KMS-11 (cell line): ENCODE measurements around the gene GLT8D1.

ENCODE experiments used
- H2AFZ ChIP-seq: fragments of 200-600 bp; sonication (generic); 2 replicates; pipeline ENCODE4 v1.6.1; 2016; ENCODE audit warnings: antibody characterized with exemption, mixed run types, low read depth
- H3K27ac ChIP-seq: fragments of 200-600 bp; sonication (generic); 2 replicates; pipeline ENCODE4 v1.6.1; 2016; ENCODE audit warnings: mild to moderate bottlenecking, mixed run types
- H3K27me3 ChIP-seq: fragments of 200-600 bp; sonication (generic); 2 replicates; pipeline ENCODE4 v1.6.1; 2017; ENCODE audit warnings: mild to moderate bottlenecking, low read depth, mixed run types, moderate library complexity; ENCODE audit not compliant: insufficient read depth
- H3K36me3 ChIP-seq: fragments of 200-600 bp; sonication (generic); 2 replicates; pipeline ENCODE4 v1.6.1; 2017; ENCODE audit warnings: mild to moderate bottlenecking, mixed run types; ENCODE audit not compliant: insufficient read depth
- H3K4me1 ChIP-seq: fragments of 200-600 bp; sonication (generic); 2 replicates; pipeline ENCODE4 v1.6.1; 2016; ENCODE audit warnings: mild to moderate bottlenecking, low read depth, mixed run types; ENCODE audit not compliant: poor library complexity, severe bottlenecking
- H3K4me2 ChIP-seq: fragments of 200-600 bp; sonication (generic); 2 replicates; pipeline ENCODE4 v1.7.0; 2016; ENCODE audit warnings: mild to moderate bottlenecking, mixed run types
- H3K4me3 ChIP-seq: fragments of 200-600 bp; sonication (generic); IDR thresholded peaks from 2 replicates; pipeline ENCODE4 v1.6.1; 2017; ENCODE audit warnings: low read depth, low read length, mixed read lengths; ENCODE audit not compliant: insufficient read depth
- H3K79me2 ChIP-seq: fragments of 200-600 bp; sonication (generic); 2 replicates; pipeline ENCODE4 v1.6.1; 2016; ENCODE audit warnings: low read depth, mixed run types; ENCODE audit not compliant: insufficient read depth
- H3K9ac ChIP-seq: fragments of 200-600 bp; sonication (generic); 2 replicates; pipeline ENCODE4 v1.6.1; 2016; ENCODE audit warnings: mild to moderate bottlenecking, mixed run types
- H4K20me1 ChIP-seq: fragments of 200-600 bp; sonication (generic); 2 replicates; pipeline ENCODE4 v1.6.1; 2016; ENCODE audit warnings: mild to moderate bottlenecking, mixed run types; ENCODE audit not compliant: insufficient read depth
- TF ChIP-seq, protein P1 (sequence below): fragments of 200-600 bp; sonication (generic); conservative IDR thresholded peaks from 2 replicates; pipeline ENCODE4 v1.6.1; 2017; ENCODE audit warnings: low read depth, mild to moderate bottlenecking, antibody characterized with exemption, low read length, moderate library complexity, mixed read lengths

Gene GLT8D1

DNA sequence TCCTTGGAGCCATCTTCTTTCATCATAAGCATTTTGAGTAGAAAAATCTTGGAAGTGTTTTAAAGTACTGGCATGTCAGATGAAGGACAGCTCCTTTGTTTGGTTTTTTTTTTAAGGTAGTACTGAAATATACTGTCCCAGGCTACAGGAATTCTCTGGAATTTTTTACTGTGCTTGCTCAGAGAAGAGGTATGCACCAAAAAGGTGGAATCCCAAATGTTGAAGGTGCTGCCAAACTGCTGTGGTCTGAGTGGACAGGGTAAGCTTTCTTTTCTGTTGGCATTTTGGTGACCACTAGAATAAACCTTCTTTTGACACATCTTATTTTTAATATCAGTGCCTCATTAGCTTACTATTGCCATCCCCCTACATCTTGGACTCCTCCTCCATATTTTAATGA lies 12.5 kb downstream of the GLT8D1 start:
- Histone ChIP-seq H3K4me3 (no peak overlapping the region), H3K4me1 (peaks cover 94% of the 10 kb centered on the region), H3K27me3 (no peaks in the 10 kb centered on the region), H3K4me2 (no peak overlapping the region), H3K79me2 (peaks cover 27% of the 10 kb centered on the region), H4K20me1 (no peaks in the 10 kb centered on the region), H3K36me3 (peaks cover 7% of the 10 kb centered on the region; the same call in 1 of the 2 replicates), H2AFZ (no peak overlapping the region), H3K27ac (no peak overlapping the region), H3K9ac (no peak overlapping the region)
- TF ChIP-seq, protein P1, sequence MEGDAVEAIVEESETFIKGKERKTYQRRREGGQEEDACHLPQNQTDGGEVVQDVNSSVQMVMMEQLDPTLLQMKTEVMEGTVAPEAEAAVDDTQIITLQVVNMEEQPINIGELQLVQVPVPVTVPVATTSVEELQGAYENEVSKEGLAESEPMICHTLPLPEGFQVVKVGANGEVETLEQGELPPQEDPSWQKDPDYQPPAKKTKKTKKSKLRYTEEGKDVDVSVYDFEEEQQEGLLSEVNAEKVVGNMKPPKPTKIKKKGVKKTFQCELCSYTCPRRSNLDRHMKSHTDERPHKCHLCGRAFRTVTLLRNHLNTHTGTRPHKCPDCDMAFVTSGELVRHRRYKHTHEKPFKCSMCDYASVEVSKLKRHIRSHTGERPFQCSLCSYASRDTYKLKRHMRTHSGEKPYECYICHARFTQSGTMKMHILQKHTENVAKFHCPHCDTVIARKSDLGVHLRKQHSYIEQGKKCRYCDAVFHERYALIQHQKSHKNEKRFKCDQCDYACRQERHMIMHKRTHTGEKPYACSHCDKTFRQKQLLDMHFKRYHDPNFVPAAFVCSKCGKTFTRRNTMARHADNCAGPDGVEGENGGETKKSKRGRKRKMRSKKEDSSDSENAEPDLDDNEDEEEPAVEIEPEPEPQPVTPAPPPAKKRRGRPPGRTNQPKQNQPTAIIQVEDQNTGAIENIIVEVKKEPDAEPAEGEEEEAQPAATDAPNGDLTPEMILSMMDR = no peak

DNA sequence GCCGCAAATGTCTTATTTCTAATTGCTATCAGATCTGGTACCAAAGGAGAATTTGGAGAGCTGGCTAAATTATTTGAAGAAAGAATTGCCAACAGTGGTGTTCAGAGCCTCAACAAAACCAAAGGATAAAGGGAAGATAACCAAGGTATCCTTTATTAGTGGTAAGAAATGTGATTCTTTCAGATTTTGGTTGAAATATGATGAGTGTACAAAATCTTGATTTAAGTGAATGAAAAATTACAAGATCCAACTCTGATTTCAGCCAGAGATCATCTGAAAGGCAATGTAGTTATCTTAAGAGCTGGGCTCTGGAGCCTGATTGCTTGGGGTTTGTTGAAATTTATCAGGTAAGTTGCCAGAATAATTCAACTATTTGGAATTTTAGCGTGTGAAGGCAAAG lies 15.0 kb downstream of the GLT8D1 start:
- Histone ChIP-seq H3K4me1 (peaks cover 80% of the 10 kb centered on the region), H4K20me1 (no peaks in the 10 kb centered on the region), H3K4me2 (no peak overlapping the region), H2AFZ (no peak overlapping the region), H3K9ac (no peak overlapping the region), H3K36me3 (peaks cover 17% of the 10 kb centered on the region; the same call in 1 of the 2 replicates), H3K27me3 (no peaks in the 10 kb centered on the region), H3K79me2 (peaks cover 49% of the 10 kb centered on the region), H3K4me3 (no peak overlapping the region), H3K27ac (no peak overlapping the region)
- TF ChIP-seq, protein P1 = no peak

DNA sequence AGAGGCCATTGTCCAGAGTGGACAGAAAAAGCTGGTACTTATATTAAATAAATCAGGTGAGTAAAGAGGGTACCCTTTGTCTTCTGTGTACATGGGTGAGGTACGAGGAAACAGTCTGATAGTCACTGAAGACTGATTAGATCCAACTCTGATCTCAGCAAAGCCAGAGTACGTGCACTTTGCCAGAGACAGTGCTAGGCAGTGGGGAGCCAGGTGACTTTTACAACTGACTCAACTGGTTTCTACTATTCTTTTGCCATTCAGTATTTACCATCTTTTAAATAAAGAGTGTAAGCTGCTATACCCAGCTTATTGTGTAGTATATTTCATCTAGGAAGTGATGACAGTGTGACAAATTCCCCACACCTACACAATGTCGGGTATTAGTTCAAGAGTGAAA lies 16.4 kb downstream of the GLT8D1 start:
- TF ChIP-seq, protein P1 = no peak
- no peak overlapping the region for H2AFZ ChIP-seq
- no peaks in the 10 kb centered on the region for H3K27me3 ChIP-seq
- H3K36me3 ChIP-seq = peaks cover 17% of the 10 kb centered on the region; the same call in 1 of the 2 replicates
- H3K9ac ChIP-seq = no peak overlapping the region
- no peak overlapping the region; the same call in 1 of the 2 replicates for H3K27ac ChIP-seq
- H4K20me1 ChIP-seq = no peaks in the 10 kb centered on the region
- H3K4me1 ChIP-seq = peaks cover 73% of the 10 kb centered on the region
- peaks cover 60% of the 10 kb centered on the region for H3K79me2 ChIP-seq
- H3K4me3 ChIP-seq = no peak overlapping the region
- no peak overlapping the region for H3K4me2 ChIP-seq

DNA sequence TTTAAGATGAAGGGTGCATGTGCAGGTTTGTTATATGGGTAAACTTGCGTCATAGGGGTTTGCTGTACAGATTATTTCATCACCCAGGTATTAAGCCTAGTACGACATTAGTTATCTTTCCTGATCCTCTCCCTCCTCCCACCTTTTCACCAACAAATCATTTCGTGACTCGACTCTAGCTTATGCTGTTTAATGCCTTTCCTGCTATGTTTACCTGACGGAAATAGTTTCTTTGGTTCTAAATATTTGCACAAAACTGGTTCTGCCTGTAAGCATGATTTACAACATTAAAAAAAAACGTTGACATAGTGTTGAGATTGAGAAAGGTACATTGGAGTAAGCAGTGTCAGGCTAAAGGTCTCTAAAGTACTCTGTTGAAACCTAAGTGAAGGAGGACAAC lies 17.3 kb downstream of the GLT8D1 start:
- H3K27ac ChIP-seq = no peak overlapping the region; the same call in 1 of the 2 replicates
- peaks cover 17% of the 10 kb centered on the region; the same call in 1 of the 2 replicates for H3K36me3 ChIP-seq
- H3K79me2 ChIP-seq = peaks cover 69% of the 10 kb centered on the region
- H3K27me3 ChIP-seq = no peaks in the 10 kb centered on the region
- TF ChIP-seq, protein P1 = no peak
- no peak overlapping the region for H3K9ac ChIP-seq
- no peak overlapping the region for H3K4me3 ChIP-seq
- H2AFZ ChIP-seq = no peak overlapping the region
- H3K4me2 ChIP-seq = peak overlapping the region; percentile 95; the same call in 1 of the 2 replicates
- H4K20me1 ChIP-seq = no peaks in the 10 kb centered on the region
- H3K4me1 ChIP-seq = peaks cover 71% of the 10 kb centered on the region
